ENCODE results near the gene FARP2.

The FARP2 gene

GRCh38 chr2:241323778-241324177 lies 32.3 kb upstream of the FARP2 start:
- in situ Hi-C loops (cut with MboI; ENCODE audit: low sequenced_read_pairs) = no loop called here

- in situ Hi-C loops (cut with MboI; ENCODE audit: low sequenced_read_pairs) = no loop called here
Measured at GRCh38 chr2:241324775-241325174, 31.3 kb upstream of the FARP2 start.

- in situ Hi-C loops (cut with MboI; ENCODE audit: low sequenced_read_pairs) = no loop called here
Measured at GRCh38 chr2:241325257-241325656, 30.8 kb upstream of the FARP2 start.

- in situ Hi-C loops (cut with MboI; ENCODE audit: low sequenced_read_pairs) = no loop called here
Measured at GRCh38 chr2:241329669-241330615, 26.1 kb upstream of the FARP2 start.

GRCh38 chr2:241330616-241330981 lies 25.5 kb upstream of the FARP2 start:
- in situ Hi-C loops (cut with MboI; ENCODE audit: low sequenced_read_pairs) = no loop called here

- in situ Hi-C loops (cut with MboI; ENCODE audit: low sequenced_read_pairs) = no loop called here
Measured at GRCh38 chr2:241334813-241335212, 21.3 kb upstream of the FARP2 start.

- in situ Hi-C loops (cut with MboI; ENCODE audit: low sequenced_read_pairs) = no loop called here
Measured at GRCh38 chr2:241339839-241340630, 16.1 kb upstream of the FARP2 start.

- in situ Hi-C loops (cut with MboI; ENCODE audit: low sequenced_read_pairs) = no loop called here
Measured at GRCh38 chr2:241340631-241341163, 15.4 kb upstream of the FARP2 start.

- in situ Hi-C loops (cut with MboI; ENCODE audit: low sequenced_read_pairs) = no loop called here
Measured at GRCh38 chr2:241344925-241345651, 11.0 kb upstream of the FARP2 start.

- in situ Hi-C loops (cut with MboI; ENCODE audit: low sequenced_read_pairs) = no loop called here
Measured at GRCh38 chr2:241349941-241350340, 6.1 kb upstream of the FARP2 start.

GRCh38 chr2:241350530-241350877 lies 5.6 kb upstream of the FARP2 start:
- in situ Hi-C loops (cut with MboI; ENCODE audit: low sequenced_read_pairs) = no loop called here

GRCh38 chr2:241350878-241351639 lies 5.0 kb upstream of the FARP2 start:
- in situ Hi-C loops (cut with MboI; ENCODE audit: low sequenced_read_pairs) = no loop called here

GRCh38 chr2:241351640-241352031 lies 4.4 kb upstream of the FARP2 start:
- in situ Hi-C loops (cut with MboI; ENCODE audit: low sequenced_read_pairs) = no loop called here

- in situ Hi-C loops (cut with MboI; ENCODE audit: low sequenced_read_pairs) = no loop called here
Measured at GRCh38 chr2:241352227-241352626, 3.9 kb upstream of the FARP2 start.

- in situ Hi-C loops (cut with MboI; ENCODE audit: low sequenced_read_pairs) = no loop called here
Measured at GRCh38 chr2:241354668-241355658, 1.1 kb upstream of the FARP2 start.

- in situ Hi-C loops (cut with MboI; ENCODE audit: low sequenced_read_pairs) = no loop called here
Measured at GRCh38 chr2:241356871-241357260, 781 bp downstream of the FARP2 start.

- in situ Hi-C loops (cut with MboI; ENCODE audit: low sequenced_read_pairs) = no loop called here
Measured at GRCh38 chr2:241357531-241357930, 1.4 kb downstream of the FARP2 start.

GRCh38 chr2:241358470-241358869 lies 2.4 kb downstream of the FARP2 start:
- in situ Hi-C loops (cut with MboI; ENCODE audit: low sequenced_read_pairs) = no loop called here

- in situ Hi-C loops (cut with MboI; ENCODE audit: low sequenced_read_pairs) = no loop called here
Measured at GRCh38 chr2:241359481-241360045, 3.5 kb downstream of the FARP2 start.

Data from HL-60/S4 treated with phorbol 12-myristate 13-acetate at 8.2 ng/mL for 4 days and 3 days (cell line).